GM21390 (cell line): Measurements from ENCODE around the gene SNRK.
"Not testable (repeated sequence)": the region's sequence is repeated elsewhere in the genome, so short reads cannot be mapped to it uniquely, and the experiment has no call there.

Experiments
- ATAC-seq: cut with Tn5 transposase; IDR thresholded peaks from one replicate; pipeline ENCODE4 v1.9.1; 2021; ENCODE audit not compliant: unreplicated experiment

Gene SNRK

DNA sequence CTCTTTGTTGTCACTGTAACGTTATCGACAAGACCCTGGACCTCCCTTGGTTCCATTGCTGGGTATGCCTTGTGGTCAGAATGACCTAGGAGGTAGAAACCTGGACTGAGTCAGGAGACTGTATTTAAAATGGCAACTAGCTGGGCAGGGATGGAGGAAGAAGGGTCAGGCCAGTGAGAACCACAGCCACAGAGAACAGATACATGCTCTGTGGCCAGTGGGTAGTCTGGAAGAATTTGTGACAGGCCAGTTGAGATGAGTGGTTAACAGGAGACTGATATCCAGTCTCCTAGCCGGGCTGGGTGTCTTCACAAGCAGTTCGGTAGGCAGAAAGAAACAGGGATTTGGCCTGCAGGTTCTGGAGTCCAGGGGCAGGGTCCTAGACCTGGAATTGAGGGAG is 58.9 kb downstream of the SNRK start:
- no peak for ATAC-seq

- no peak for ATAC-seq
These were observed 59.5 kb downstream of the SNRK start for GRCh38 chr3:43345877-43346276.

DNA sequence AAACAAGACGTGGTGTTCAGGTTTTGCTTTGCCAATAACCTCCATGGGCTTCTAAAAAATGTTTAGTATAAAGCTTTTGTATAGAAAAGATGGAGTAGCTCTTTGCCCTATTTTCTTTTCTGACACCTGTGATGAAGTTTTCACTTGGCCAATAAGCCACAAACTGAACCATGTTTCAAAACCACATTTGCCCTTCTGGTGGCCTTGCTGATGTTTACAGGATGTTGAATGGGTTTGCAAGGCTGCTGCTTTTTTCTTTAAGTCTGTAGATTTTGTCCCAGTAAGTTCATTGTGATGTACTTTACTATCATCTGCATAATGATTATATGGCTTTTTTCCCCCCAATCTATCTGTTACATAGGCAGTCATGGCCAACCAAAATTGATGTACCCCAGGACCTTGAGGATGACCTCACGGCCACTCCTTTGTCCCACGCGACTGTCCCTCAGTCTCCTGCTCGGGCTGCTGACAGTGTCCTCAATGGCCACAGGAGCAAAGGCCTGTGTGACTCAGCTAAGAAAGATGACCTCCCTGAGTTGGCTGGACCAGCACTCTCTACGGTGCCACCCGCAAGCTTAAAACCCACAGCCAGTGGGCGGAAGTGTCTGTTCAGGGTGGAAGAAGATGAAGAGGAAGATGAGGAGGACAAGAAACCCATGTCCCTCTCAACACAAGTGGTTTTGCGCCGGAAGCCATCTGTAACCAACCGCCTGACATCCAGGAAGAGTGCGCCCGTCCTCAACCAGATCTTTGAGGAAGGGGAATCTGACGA is 60.8 kb downstream of the SNRK start:
- ATAC-seq = no peak

GRCh38 chr3:43347774-43348173 is 61.4 kb downstream of the SNRK start:
- no peak for ATAC-seq

- ATAC-seq = no peak
These were observed 62.0 kb downstream of the SNRK start for GRCh38 chr3:43348350-43348749.

- no peak for ATAC-seq
These were observed 62.7 kb downstream of the SNRK start for GRCh38 chr3:43348852-43349574.

GRCh38 chr3:43349716-43350115 is 63.4 kb downstream of the SNRK start:
- no peak for ATAC-seq

DNA sequence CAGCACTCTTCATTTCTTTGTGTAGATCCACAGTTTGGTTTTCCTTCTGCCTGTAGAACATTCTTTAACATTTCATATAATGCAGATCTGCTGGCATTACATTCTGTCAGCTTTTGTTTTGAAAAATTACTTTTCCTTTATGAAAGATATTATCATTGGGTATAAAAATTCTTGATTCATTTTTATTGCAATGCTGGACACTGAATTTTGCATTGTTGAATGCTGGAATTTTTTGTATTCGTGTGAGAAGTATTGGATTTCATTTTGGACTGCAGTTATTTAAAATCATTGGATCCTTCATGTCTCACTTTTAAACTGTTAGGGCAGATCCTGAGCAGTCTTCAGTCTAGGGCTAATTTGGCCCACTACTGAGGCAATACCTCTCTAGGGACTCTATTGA is 67.1 kb downstream of the SNRK start:
- no peak for ATAC-seq

GRCh38 chr3:43353923-43354670 is 67.8 kb downstream of the SNRK start:
- ATAC-seq = no peak

GRCh38 chr3:43356033-43356432 is 69.7 kb downstream of the SNRK start:
- ATAC-seq = not testable (repeated sequence)

- no peak for ATAC-seq
These were observed 74.7 kb downstream of the SNRK start for GRCh38 chr3:43361077-43361476.

DNA sequence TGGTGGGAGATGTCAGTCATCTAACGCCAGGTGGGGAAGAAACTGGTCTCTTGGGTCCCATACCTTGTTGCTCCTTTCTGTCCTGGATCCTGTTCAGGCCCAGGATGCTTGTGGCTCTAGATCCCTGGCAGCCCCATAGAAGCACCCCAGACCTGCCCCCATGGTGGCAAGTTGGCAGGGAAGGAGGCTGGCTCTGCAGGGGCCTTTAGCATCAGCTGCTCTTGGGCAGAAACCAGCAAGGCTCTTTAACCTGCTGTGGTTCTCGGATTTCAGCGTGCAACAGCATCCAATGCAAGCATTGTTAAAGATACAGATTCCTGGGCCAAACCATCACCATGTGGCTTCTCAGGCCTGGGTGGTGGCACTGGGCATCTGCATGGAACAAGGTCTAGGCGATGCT is 75.8 kb downstream of the SNRK start:
- ATAC-seq = no peak

DNA sequence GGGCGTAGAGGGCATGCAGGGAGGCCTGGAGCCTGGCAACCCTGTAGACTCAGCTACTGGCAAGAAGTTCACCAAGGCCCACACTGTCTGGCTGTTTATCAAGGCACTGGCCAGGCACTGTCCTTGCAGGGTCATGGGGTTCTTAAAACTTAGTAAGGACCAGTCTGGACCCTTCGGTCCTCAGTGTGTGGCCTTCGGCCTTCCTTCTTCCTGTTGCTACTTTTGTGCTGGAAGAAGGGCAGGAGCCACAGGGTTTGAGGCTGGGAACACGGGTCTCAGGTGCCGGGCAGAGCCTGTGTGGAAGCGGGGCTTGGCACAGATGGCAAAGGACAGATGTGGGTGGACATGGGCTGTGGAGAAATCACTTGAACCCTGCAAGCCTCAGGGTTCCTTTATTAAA is 76.6 kb downstream of the SNRK start:
- ATAC-seq = no peak

GRCh38 chr3:43363621-43364266 is 77.4 kb downstream of the SNRK start:
- no peak for ATAC-seq

- no peak for ATAC-seq
These were observed 78.2 kb downstream of the SNRK start for GRCh38 chr3:43364494-43364893.

GRCh38 chr3:43364926-43365325 is 78.6 kb downstream of the SNRK start:
- no peak for ATAC-seq

DNA sequence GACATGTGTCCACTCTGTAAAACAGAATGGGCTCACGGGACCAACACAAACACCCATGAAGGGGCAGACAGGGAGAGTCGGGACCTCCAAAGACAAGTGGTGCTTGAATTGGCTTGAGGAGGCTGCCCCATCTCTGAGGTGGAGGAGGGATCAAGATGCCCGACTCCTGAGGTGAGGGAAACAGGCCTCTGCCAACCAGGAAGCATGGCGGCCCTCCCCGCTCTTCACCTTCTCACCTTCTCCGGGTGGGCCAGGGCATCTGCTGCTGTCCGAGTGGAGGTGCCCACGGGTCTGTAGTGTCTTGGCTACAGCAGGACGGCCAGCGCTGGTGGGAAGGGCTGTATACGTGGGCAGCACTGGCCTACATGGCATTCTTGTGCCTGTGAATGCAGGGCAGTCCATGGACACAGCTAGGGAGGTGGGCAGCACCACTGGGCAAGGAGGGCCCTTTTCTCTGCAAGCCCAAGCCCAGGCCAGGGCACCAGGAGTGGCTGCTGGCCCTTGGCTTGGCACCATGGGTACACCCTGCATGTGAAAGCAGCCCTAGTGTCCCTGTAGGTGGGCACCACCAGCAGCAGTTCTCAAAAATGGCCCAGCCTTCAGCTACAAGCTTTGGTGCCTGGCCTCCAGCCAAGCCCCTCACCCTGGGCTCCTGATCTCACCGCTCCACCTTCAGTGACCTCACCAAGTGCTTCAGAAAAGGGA is 79.4 kb downstream of the SNRK start:
- no peak for ATAC-seq

- no peak for ATAC-seq
These were observed 80.1 kb downstream of the SNRK start for GRCh38 chr3:43366481-43366880.

DNA sequence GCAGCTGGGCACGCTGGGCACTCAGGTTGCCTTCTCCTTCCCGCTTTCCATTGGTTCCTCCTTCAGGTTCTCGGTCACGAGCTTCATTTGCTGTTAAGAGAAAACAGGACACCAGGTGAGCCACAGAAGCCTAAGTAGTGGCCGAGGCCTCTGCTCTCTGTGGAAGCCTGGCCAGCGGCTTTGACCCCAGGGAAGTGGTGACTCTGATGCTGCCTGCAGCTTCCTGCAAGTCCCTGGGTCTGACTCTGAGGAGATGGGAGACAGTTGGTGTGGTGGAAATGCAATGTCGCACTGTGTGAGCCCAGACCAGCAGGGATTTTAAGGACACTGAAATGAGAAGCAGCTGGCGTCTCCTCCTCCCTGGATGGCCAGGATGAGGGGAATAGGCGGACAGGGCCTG is 80.5 kb downstream of the SNRK start:
- no peak for ATAC-seq

DNA sequence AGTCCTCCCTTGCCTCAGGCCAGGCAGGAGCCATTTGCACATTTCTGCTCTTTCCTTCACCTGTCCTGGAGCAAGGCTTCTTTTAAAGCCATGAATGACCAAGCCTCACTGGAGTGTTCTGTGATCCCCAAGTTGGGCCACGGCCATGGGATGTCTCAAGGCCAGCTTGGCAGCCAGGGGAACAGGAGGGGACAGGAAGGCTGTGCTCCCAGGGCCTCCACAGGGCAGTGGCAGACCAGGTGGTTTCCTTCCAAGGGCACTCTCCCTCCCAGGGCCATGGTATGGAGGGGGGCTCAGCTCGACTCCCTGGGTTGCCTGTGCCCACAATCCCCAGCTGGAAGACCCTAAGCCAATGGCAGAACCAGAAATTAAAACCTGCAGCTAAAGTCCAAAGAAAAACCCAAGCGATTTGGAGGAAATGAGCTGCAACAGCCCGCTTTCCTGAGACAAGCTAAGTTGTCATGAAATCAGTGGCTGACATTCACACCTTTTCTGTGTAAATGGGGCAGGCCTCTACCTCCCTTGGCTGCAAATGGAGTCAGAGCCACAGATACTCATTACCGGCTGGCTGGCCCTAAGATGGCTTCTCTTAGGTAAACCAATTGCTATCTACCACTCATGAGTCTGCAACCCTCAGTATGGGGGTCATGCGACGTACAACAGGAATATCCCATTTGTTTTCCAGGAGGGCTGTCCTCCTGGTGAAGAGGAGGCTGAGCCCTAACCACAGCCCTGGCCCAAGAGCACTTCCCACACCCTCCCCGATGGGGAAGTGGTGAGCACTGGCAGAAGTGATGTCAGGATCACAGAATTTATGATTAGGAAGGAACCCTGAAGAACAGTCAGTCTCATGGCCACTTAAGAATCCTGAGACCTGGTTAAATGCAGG is 83.3 kb downstream of the SNRK start:
- no peak for ATAC-seq
